Measurements from ENCODE around the gene MXRA5. TPM values are rescaled to one million over a fixed set of nuclear protein-coding genes. Genes with fewer than 3 reads are reported as not detected.

The MXRA5 gene
- total and polyA plus RNA-seq, 2 of the 13 experiments (the other 11 are each of a cell fraction or from before 2014, with no cell fraction given): not detected

GRCh38 chrX:3360881-3361280 lies 14.4 kb upstream of the MXRA5 start:
- intact Hi-C loops (cut with micrococcal nuclease; ENCODE audit: unreplicated experiment): no loop called here
- Histone ChIP-seq H4K20me1 (ENCODE audit: insufficient read depth, low read length) (no peaks in the 10 kb centered on the region), H3K4me2 (ENCODE audit: low read depth, low read length) (no peak overlapping the region), H3K27ac (ENCODE audit: extremely low read length, insufficient read depth, low read length) (no peak overlapping the region), H3K79me2 (ENCODE audit: insufficient read depth, low read length) (no peaks in the 10 kb centered on the region), H3K36me3 (replicated peaks in 1 of 2; ENCODE audit: control insufficient read depth in 1 of 2, insufficient read depth in 2 of 2, low read length in 2 of 2) (no peaks in the 10 kb centered on the region), H3K9ac (ENCODE audit: insufficient read depth, low read depth, low read length) (no peak overlapping the region), H3K4me1 (ENCODE audit: insufficient read depth, low read length) (no peaks in the 10 kb centered on the region), H2AFZ (ENCODE audit: low read length) (no peak overlapping the region), H3K27me3 (ENCODE audit: control insufficient read depth in 1 of 2, insufficient read depth in 2 of 2, low read length in 2 of 2) (no peaks in the 10 kb centered on the region), H3K9me3 (ENCODE audit: low read length) (no peaks in the 10 kb centered on the region), H3K4me3 (replicated peaks in 1 of 3; ENCODE audit: insufficient read depth in 1 of 3, low read depth in 2 of 3, low read length in 3 of 3) (no peak overlapping the region)
- ATAC-seq: no peak
- no peak for TF ChIP-seq AHDC1 (CRISPR knock-in tag; IDR thresholded peaks at IDR 0.05; ENCODE audit: borderline replicate concordance)
- TF ChIP-seq SRF (IDR thresholded peaks at IDR 0.05; ENCODE audit: low read depth, low read length): no peak
- TF ChIP-seq YY1 (IDR thresholded peaks at IDR 0.05; ENCODE audit: insufficient read depth, insufficient replicate concordance, low read depth, low read length): no peak
- no peak for TF ChIP-seq TEAD3 (CRISPR knock-in tag; optimal IDR thresholded peaks at IDR 0.05; ENCODE audit: borderline replicate concordance)
- TF ChIP-seq ZBTB3 (CRISPR knock-in tag; IDR thresholded peaks at IDR 0.05; ENCODE audit: borderline replicate concordance, low read depth): no peak
- TF ChIP-seq TBP (CRISPR knock-in tag; IDR thresholded peaks at IDR 0.05): no peak
- no peak for TF ChIP-seq PHB2 (IDR thresholded peaks at IDR 0.05; ENCODE audit: partially characterized antibody)
- no peak for TF ChIP-seq SMC3 (IDR thresholded peaks at IDR 0.05; ENCODE audit: low read length)
- no peak for TF ChIP-seq MLX (CRISPR knock-in tag; IDR thresholded peaks at IDR 0.05)
- no peak for TF ChIP-seq ZNF530 (CRISPR knock-in tag; IDR thresholded peaks at IDR 0.05; ENCODE audit: low read depth)
- TF ChIP-seq U2AF2 (IDR thresholded peaks at IDR 0.05; ENCODE audit: low read depth, low read length): no peak
- TF ChIP-seq POLR2AphosphoS2 (IDR thresholded peaks at IDR 0.05; ENCODE audit: low read depth, low read length): no peak
- TF ChIP-seq GPN1 (CRISPR knock-in tag; IDR thresholded peaks at IDR 0.05; ENCODE audit: borderline replicate concordance): no peak
- no peak for TF ChIP-seq NFIC (IDR thresholded peaks at IDR 0.05; ENCODE audit: low read length)
- no peak for TF ChIP-seq REPIN1 (CRISPR knock-in tag; IDR thresholded peaks at IDR 0.05; ENCODE audit: borderline replicate concordance, low read depth)
- TF ChIP-seq KDM2A (CRISPR knock-in tag; IDR thresholded peaks at IDR 0.05; ENCODE audit: borderline replicate concordance, low read depth): no peak
- no peak for TF ChIP-seq POGZ (CRISPR knock-in tag; IDR thresholded peaks at IDR 0.05)
- no peak for TF ChIP-seq ZNF790 (CRISPR knock-in tag; IDR thresholded peaks at IDR 0.05; ENCODE audit: borderline replicate concordance)
- TF ChIP-seq SP2 (CRISPR knock-in tag; IDR thresholded peaks at IDR 0.05): no peak
- TF ChIP-seq DDIT3 (CRISPR knock-in tag; IDR thresholded peaks at IDR 0.05): no peak
- WGBS (ENCODE audit: low lambda C conversion rate): no CpG with 5 or more reads among the region's 14 CpGs
- no TSS peak for BruUV-seq (replicated peaks)
- ChIA-PET CTCF (ENCODE audit: low intra/inter-chr PET ratio, low total read pairs) (no interaction called here), POLR2A (no interaction called here)
- FAIRE-seq: no peak
- DNase-seq (ENCODE audit: low spot score): no peak
- in situ Hi-C loops (cut with HindIII; ENCODE audit: extremely low pct_ligation_motif_present, low pct_unique_long_range_greater_than_20kb): no loop called here
